ENCODE data around the gene MYPN. TPM values are rescaled to one million over a fixed set of nuclear protein-coding genes. Genes with fewer than 3 reads are reported as not detected.

Gene MYPN
- total and polyA plus RNA-seq, 2 donors (not counting 1 experiment from before 2014, with no cell fraction given): not detected

GRCh38 chr10:68088740-68089139 is 20.5 kb upstream of the MYPN start:
- peaks cover 1 to 3% of the 10 kb centered on the region in 2 donors for H3K4me1 ChIP-seq (ENCODE audit: control insufficient read depth in 2 of 2, insufficient read depth in 2 of 2, low read length in 2 of 2)
- TF ChIP-seq EZH2 (IDR thresholded peaks at IDR 0.05; ENCODE audit: borderline replicate concordance, insufficient read depth, low read depth, low read length, poor library complexity, severe bottlenecking) (no peak), CTCF (IDR thresholded peaks at IDR 0.05) (no peak)
- DNase-seq: no peak
- peaks cover under 1% of the 10 kb centered on the region for H3K9me3 Mint-ChIP-seq (ENCODE audit: insufficient read depth)
- intact Hi-C loops (cut with micrococcal nuclease): no loop called here
- CTCF ChIA-PET: no interaction called here
- no peaks in the 10 kb centered on the region for H3K36me3 ChIP-seq (replicated peaks in 1 of 2; ENCODE audit: control extremely low read depth in 1 of 2, control insufficient read depth in 1 of 2, extremely low read depth in 1 of 2, insufficient read depth in 2 of 2, low read length in 1 of 2)
- peaks cover 3% of the 10 kb centered on the region for H3K27me3 Mint-ChIP-seq
- H3K27me3 ChIP-seq (replicated peaks in 1 of 4; ENCODE audit: control extremely low read depth in 1 of 4, control insufficient read depth in 3 of 4, insufficient read depth in 4 of 4, low read length in 3 of 4): peaks cover 0 to 2% (median 0%) of the 10 kb centered on the region in 4 experiments
- no peak overlapping the region for H2AFZ ChIP-seq (ENCODE audit: insufficient read depth, low read depth, low read length, poor library complexity, severe bottlenecking)
- ATAC-seq (ENCODE audit: low read depth): no peak
- H3K4me3 ChIP-seq (ENCODE audit: control extremely low read depth in 1 of 5, extremely low read depth in 1 of 5, insufficient read depth in 1 of 5, low read depth in 2 of 5, low read length in 4 of 5): no peak overlapping the region
- no peak overlapping the region for H3K4me3 Mint-ChIP-seq
- no peaks in the 10 kb centered on the region for H4K20me1 ChIP-seq (ENCODE audit: control insufficient read depth, insufficient read depth, low read length, poor library complexity, severe bottlenecking)
- POLR2A ChIA-PET: no interaction called here
- H3K27ac Mint-ChIP-seq: no peak overlapping the region
- H3K9me3 ChIP-seq (ENCODE audit: control extremely low read depth in 1 of 3, control insufficient read depth in 2 of 3, insufficient read depth in 1 of 3, low read length in 2 of 3): peaks cover 0 to 10% (median 10%) of the 10 kb centered on the region in 3 donors
- no peak overlapping the region for H3K9ac ChIP-seq (ENCODE audit: low read length)
- 88% methylated on average over 2 of the region's 4 CpGs for WGBS (ENCODE audit: insufficient coverage)
- no peak overlapping the region for H3K27ac ChIP-seq (ENCODE audit: low read length in 2 of 2)
- H3K79me2 ChIP-seq (ENCODE audit: control insufficient read depth, insufficient read depth, low read length): no peaks in the 10 kb centered on the region
- H3K4me1 Mint-ChIP-seq: peaks cover 3% of the 10 kb centered on the region
- no peak overlapping the region for H3K4me2 ChIP-seq (replicated peaks; ENCODE audit: low read depth, low read length, poor library complexity, severe bottlenecking)

- H4K20me1 ChIP-seq (ENCODE audit: control insufficient read depth, insufficient read depth, low read length, poor library complexity, severe bottlenecking): no peaks in the 10 kb centered on the region
- H3K9me3 Mint-ChIP-seq (ENCODE audit: insufficient read depth): peaks cover 2% of the 10 kb centered on the region
- H3K4me2 ChIP-seq (replicated peaks; ENCODE audit: low read depth, low read length, poor library complexity, severe bottlenecking): no peak overlapping the region
- H3K27ac Mint-ChIP-seq: no peak overlapping the region
- H3K4me3 ChIP-seq (ENCODE audit: control extremely low read depth in 1 of 5, extremely low read depth in 1 of 5, insufficient read depth in 1 of 5, low read depth in 2 of 5, low read length in 4 of 5): no peak overlapping the region
- no peak overlapping the region for H3K9ac ChIP-seq (ENCODE audit: low read length)
- intact Hi-C loops (cut with micrococcal nuclease): no loop called here
- H2AFZ ChIP-seq (ENCODE audit: insufficient read depth, low read depth, low read length, poor library complexity, severe bottlenecking): no peak overlapping the region
- no peak for DNase-seq
- CTCF ChIA-PET: no interaction called here
- H3K27me3 ChIP-seq (replicated peaks in 1 of 4; ENCODE audit: control extremely low read depth in 1 of 4, control insufficient read depth in 3 of 4, insufficient read depth in 4 of 4, low read length in 3 of 4): peaks cover 0 to 2% (median 0%) of the 10 kb centered on the region in 4 experiments
- WGBS (ENCODE audit: insufficient coverage): no CpG with 5 or more reads among the region's 4 CpGs
- peaks cover 3% of the 10 kb centered on the region for H3K27me3 Mint-ChIP-seq
- H3K4me1 Mint-ChIP-seq: peaks cover 6% of the 10 kb centered on the region
- ATAC-seq (ENCODE audit: low read depth): no peak
- TF ChIP-seq CTCF (IDR thresholded peaks at IDR 0.05): no peak
- no peak for TF ChIP-seq EZH2 (IDR thresholded peaks at IDR 0.05; ENCODE audit: borderline replicate concordance, insufficient read depth, low read depth, low read length, poor library complexity, severe bottlenecking)
- H3K9me3 ChIP-seq (ENCODE audit: control extremely low read depth in 1 of 3, control insufficient read depth in 2 of 3, insufficient read depth in 1 of 3, low read length in 2 of 3): peaks cover 0 to 16% (median 13%) of the 10 kb centered on the region in 3 donors
- H3K79me2 ChIP-seq (ENCODE audit: control insufficient read depth, insufficient read depth, low read length): no peaks in the 10 kb centered on the region
- no peak overlapping the region for H3K4me3 Mint-ChIP-seq
- H3K36me3 ChIP-seq (replicated peaks in 1 of 2; ENCODE audit: control extremely low read depth in 1 of 2, control insufficient read depth in 1 of 2, extremely low read depth in 1 of 2, insufficient read depth in 2 of 2, low read length in 1 of 2): no peaks in the 10 kb centered on the region
- H3K27ac ChIP-seq (ENCODE audit: low read length in 2 of 2): no peak overlapping the region
- POLR2A ChIA-PET: no interaction called here
- H3K4me1 ChIP-seq (ENCODE audit: control insufficient read depth in 2 of 2, insufficient read depth in 2 of 2, low read length in 2 of 2): peaks cover 4 to 6% of the 10 kb centered on the region in 2 donors
Observed at GRCh38 chr10:68090586-68090985, 18.7 kb upstream of the MYPN start.

All from B cell (primary cell).